Measurements from ENCODE around the gene TGFBR2.

GRCh38 chr3:30698549-30698948, 92.1 kb downstream of the TGFBR2 start:
- TF ChIP-seq CTCF (IDR thresholded peaks at IDR 0.05) (no peak), FOSL2 (IDR thresholded peaks at IDR 0.05; ENCODE audit: borderline replicate concordance, low read depth) (no peak), SMC3 (IDR thresholded peaks at IDR 0.05; ENCODE audit: low read depth, low read length) (no peak), SIN3A (IDR thresholded peaks at IDR 0.05; ENCODE audit: borderline replicate concordance, low read depth, low read length) (no peak), RFX5 (IDR thresholded peaks at IDR 0.05; ENCODE audit: low read length) (no peak), TCF12 (IDR thresholded peaks at IDR 0.05) (no peak), ELF1 (IDR thresholded peaks at IDR 0.05) (no peak), EP300 (IDR thresholded peaks at IDR 0.05; ENCODE audit: borderline replicate concordance in 1 of 2, low read depth in 1 of 2, low read length in 1 of 2) (no peak), YY1 (IDR thresholded peaks at IDR 0.05; ENCODE audit: low read depth) (no peak), CHD2 (IDR thresholded peaks at IDR 0.05; ENCODE audit: low read length, partially characterized antibody) (no peak)
